ENCODE data around the gene CCDC136.
A peak's percentile ranks its signal among the peaks of the same experiment; 100 is the strongest.

Gene CCDC136

DNA sequence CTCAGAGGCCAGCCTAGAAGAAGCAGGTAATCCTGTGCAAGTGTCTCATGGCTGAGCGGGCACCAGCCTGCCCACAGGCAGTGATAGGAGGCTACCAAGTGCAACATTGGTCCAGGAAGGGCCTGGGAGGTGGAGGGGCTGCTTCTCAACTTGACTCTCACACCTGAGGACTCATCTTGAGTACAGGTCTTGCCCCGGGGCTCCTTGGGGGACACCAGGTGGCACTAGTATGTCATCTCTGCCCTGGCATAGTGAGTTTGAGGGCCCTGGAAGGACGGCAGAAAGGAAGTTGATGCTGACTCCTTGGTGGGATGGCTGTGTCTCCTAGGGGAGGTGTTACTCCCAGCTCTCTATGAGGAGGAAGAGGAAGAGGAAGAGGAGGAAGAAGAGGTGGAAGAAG, 2.3 kb downstream of the CCDC136 start:
- TF ChIP-seq EZH2 (IDR thresholded peaks at IDR 0.05; ENCODE audit: borderline replicate concordance, low read length): no peak
- TF ChIP-seq, protein P1, sequence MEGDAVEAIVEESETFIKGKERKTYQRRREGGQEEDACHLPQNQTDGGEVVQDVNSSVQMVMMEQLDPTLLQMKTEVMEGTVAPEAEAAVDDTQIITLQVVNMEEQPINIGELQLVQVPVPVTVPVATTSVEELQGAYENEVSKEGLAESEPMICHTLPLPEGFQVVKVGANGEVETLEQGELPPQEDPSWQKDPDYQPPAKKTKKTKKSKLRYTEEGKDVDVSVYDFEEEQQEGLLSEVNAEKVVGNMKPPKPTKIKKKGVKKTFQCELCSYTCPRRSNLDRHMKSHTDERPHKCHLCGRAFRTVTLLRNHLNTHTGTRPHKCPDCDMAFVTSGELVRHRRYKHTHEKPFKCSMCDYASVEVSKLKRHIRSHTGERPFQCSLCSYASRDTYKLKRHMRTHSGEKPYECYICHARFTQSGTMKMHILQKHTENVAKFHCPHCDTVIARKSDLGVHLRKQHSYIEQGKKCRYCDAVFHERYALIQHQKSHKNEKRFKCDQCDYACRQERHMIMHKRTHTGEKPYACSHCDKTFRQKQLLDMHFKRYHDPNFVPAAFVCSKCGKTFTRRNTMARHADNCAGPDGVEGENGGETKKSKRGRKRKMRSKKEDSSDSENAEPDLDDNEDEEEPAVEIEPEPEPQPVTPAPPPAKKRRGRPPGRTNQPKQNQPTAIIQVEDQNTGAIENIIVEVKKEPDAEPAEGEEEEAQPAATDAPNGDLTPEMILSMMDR (IDR thresholded peaks at IDR 0.05; ENCODE audit: low read length): peak; percentile 90
- Histone ChIP-seq H4K20me1 (ENCODE audit: insufficient read depth, low read length) (no peaks in the 10 kb centered on the region), H3K9me3 (ENCODE audit: low read length) (no peaks in the 10 kb centered on the region), H3K79me2 (ENCODE audit: insufficient read depth, low read length) (no peaks in the 10 kb centered on the region), H3K9me2 (ENCODE audit: low read depth, low read length) (no peaks in the 10 kb centered on the region), H3K4me1 (ENCODE audit: insufficient read depth, low read length, severe bottlenecking) (peaks cover 24% of the 10 kb centered on the region), H3K4me2 (ENCODE audit: low read length) (no peak overlapping the region), H3K27me3 (ENCODE audit: insufficient read depth, low read length) (peaks cover 6% of the 10 kb centered on the region), H3K9ac (ENCODE audit: low read length) (no peak overlapping the region), H2AFZ (ENCODE audit: low read length) (no peak overlapping the region), H3F3A (ENCODE audit: insufficient read depth, low read length) (no peaks in the 10 kb centered on the region), H3K27ac (ENCODE audit: low read depth, low read length, poor library complexity, severe bottlenecking) (no peak overlapping the region), H3K36me3 (ENCODE audit: insufficient read depth, low read length) (no peaks in the 10 kb centered on the region), H3K4me3 (ENCODE audit: low read depth, low read length, poor library complexity, severe bottlenecking) (no peak overlapping the region)

DNA sequence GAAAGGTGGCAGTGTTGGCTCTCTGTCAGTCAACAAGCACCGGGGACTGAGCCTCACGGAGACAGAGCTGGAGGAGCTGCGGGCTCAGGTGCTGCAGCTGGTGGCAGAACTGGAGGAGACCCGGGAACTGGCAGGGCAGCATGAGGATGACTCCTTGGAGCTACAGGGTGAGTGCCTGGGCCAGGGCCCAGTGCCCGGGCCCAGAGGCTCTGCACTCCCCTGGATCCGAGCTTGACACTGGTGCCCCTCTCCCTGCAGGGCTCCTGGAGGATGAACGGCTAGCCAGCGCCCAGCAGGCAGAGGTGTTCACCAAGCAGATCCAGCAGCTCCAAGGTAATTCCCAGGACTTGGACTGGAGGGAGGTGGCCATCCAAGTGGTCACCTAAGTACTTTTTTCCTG, 2.7 kb downstream of the CCDC136 start:
- Histone ChIP-seq H3K4me3 (ENCODE audit: low read depth, low read length, poor library complexity, severe bottlenecking) (no peak overlapping the region), H3F3A (ENCODE audit: insufficient read depth, low read length) (no peaks in the 10 kb centered on the region), H3K36me3 (ENCODE audit: insufficient read depth, low read length) (no peaks in the 10 kb centered on the region), H2AFZ (ENCODE audit: low read length) (no peak overlapping the region), H3K9me3 (ENCODE audit: low read length) (no peaks in the 10 kb centered on the region), H3K27me3 (ENCODE audit: insufficient read depth, low read length) (peaks cover 6% of the 10 kb centered on the region), H3K4me2 (ENCODE audit: low read length) (no peak overlapping the region), H3K9me2 (ENCODE audit: low read depth, low read length) (no peaks in the 10 kb centered on the region), H3K27ac (ENCODE audit: low read depth, low read length, poor library complexity, severe bottlenecking) (no peak overlapping the region), H3K79me2 (ENCODE audit: insufficient read depth, low read length) (no peaks in the 10 kb centered on the region), H4K20me1 (ENCODE audit: insufficient read depth, low read length) (no peaks in the 10 kb centered on the region), H3K4me1 (ENCODE audit: insufficient read depth, low read length, severe bottlenecking) (peaks cover 24% of the 10 kb centered on the region), H3K9ac (ENCODE audit: low read length) (no peak overlapping the region)
- no peak for TF ChIP-seq EZH2 (IDR thresholded peaks at IDR 0.05; ENCODE audit: borderline replicate concordance, low read length)
- TF ChIP-seq, protein P1 (IDR thresholded peaks at IDR 0.05; ENCODE audit: low read length): no peak

DNA sequence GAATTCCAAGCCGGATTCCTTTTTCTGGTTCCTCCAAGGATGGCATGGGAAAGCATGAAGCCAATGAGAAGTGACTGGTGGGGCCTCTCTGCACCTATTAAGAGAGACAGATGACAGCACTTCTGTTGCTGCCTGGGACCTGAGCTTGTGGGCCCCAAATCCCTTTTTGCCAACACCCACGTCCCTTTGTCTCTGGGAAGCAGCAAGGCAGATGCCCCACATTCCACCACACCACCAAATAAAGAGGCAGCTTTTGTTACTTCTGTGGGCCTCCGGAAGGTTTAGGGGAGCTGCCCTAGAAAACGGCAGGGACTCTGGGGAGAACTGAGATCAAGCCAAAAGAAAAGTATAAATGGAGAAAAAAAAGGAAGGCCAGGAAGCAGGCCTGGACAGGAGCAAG, 3.4 kb downstream of the CCDC136 start:
- Histone ChIP-seq H3K27ac (ENCODE audit: low read depth, low read length, poor library complexity, severe bottlenecking) (no peak overlapping the region), H3K9me3 (ENCODE audit: low read length) (no peaks in the 10 kb centered on the region), H3K4me3 (ENCODE audit: low read depth, low read length, poor library complexity, severe bottlenecking) (no peak overlapping the region)

More for the DNA sequence above, 3.4 kb downstream of the CCDC136 start:
- Histone ChIP-seq H4K20me1 (ENCODE audit: insufficient read depth, low read length) (no peaks in the 10 kb centered on the region), H3K9ac (ENCODE audit: low read length) (no peak overlapping the region), H3K27me3 (ENCODE audit: insufficient read depth, low read length) (peaks cover 5% of the 10 kb centered on the region), H3K36me3 (ENCODE audit: insufficient read depth, low read length) (no peaks in the 10 kb centered on the region), H3F3A (ENCODE audit: insufficient read depth, low read length) (no peaks in the 10 kb centered on the region), H3K4me1 (ENCODE audit: insufficient read depth, low read length, severe bottlenecking) (peaks cover 23% of the 10 kb centered on the region), H3K9me2 (ENCODE audit: low read depth, low read length) (no peaks in the 10 kb centered on the region), H2AFZ (ENCODE audit: low read length) (no peak overlapping the region), H3K79me2 (ENCODE audit: insufficient read depth, low read length) (no peaks in the 10 kb centered on the region), H3K4me2 (ENCODE audit: low read length) (no peak overlapping the region)
- no peak for TF ChIP-seq EZH2 (IDR thresholded peaks at IDR 0.05; ENCODE audit: borderline replicate concordance, low read length)
- TF ChIP-seq, protein P1 (IDR thresholded peaks at IDR 0.05; ENCODE audit: low read length): no peak

Measured in OCI-LY1 (cell line).